OCI-M2 (cell line): Measurements from ENCODE around the gene NOMO2.
"Not testable (repeated sequence)": the region's sequence is repeated elsewhere in the genome, so short reads cannot be mapped to it uniquely, and the experiment has no call there.

Experiments
- DNase-seq: peaks from one replicate; lab custom pipeline; 2025; ENCODE audit not compliant: unreplicated experiment; lab: John Stamatoyannopoulos, UW

The NOMO2 gene

GRCh38 chr16:18521445-18522181 is 40.3 kb downstream of the NOMO2 start:
- not testable (repeated sequence) for DNase-seq

- DNase-seq, result not testable (repeated sequence)
Observed at GRCh38 chr16:18518536-18519283, 43.2 kb downstream of the NOMO2 start.

- not testable (repeated sequence) for DNase-seq
Observed at GRCh38 chr16:18498430-18498829, 63.5 kb downstream of the NOMO2 start.

GRCh38 chr16:18497032-18497431 is 64.9 kb downstream of the NOMO2 start:
- DNase-seq, result not testable (repeated sequence)

- DNase-seq, result not testable (repeated sequence)
Observed at GRCh38 chr16:18492118-18492897, 69.6 kb downstream of the NOMO2 start.

GRCh38 chr16:18436025-18436424 is 125.9 kb downstream of the NOMO2 start:
- DNase-seq, result not testable (repeated sequence)

- DNase-seq, result not testable (repeated sequence)
Observed at GRCh38 chr16:18415827-18416226, 146.1 kb downstream of the NOMO2 start.

GRCh38 chr16:18409532-18410293 is 152.2 kb downstream of the NOMO2 start:
- not testable (repeated sequence) for DNase-seq

GRCh38 chr16:18401851-18402657 is 159.8 kb downstream of the NOMO2 start:
- DNase-seq, result not testable (repeated sequence)

GRCh38 chr16:18401159-18401558 is 160.7 kb downstream of the NOMO2 start:
- not testable (repeated sequence) for DNase-seq

- not testable (repeated sequence) for DNase-seq
Observed at GRCh38 chr16:18394363-18394762, 167.5 kb downstream of the NOMO2 start.

GRCh38 chr16:18387767-18388166 is 174.1 kb downstream of the NOMO2 start:
- not testable (repeated sequence) for DNase-seq

- not testable (repeated sequence) for DNase-seq
Observed at GRCh38 chr16:18386517-18386916, 175.4 kb downstream of the NOMO2 start.

- DNase-seq, result not testable (repeated sequence)
Observed at GRCh38 chr16:18385285-18385684, 176.6 kb downstream of the NOMO2 start.

GRCh38 chr16:18384869-18385268 is 177.0 kb downstream of the NOMO2 start:
- not testable (repeated sequence) for DNase-seq

- DNase-seq, result not testable (repeated sequence)
Observed at GRCh38 chr16:18384098-18384636, 177.7 kb downstream of the NOMO2 start.

GRCh38 chr16:18382696-18383095 is 179.2 kb downstream of the NOMO2 start:
- not testable (repeated sequence) for DNase-seq
